Measurements from ENCODE around the gene GALK1. TPM values are rescaled to one million over a fixed set of nuclear protein-coding genes. Genes with fewer than 3 reads are reported as not detected.
A peak's percentile ranks its signal among the peaks of the same experiment; 100 is the strongest.

GALK1 gene
- total and polyA plus RNA-seq, 2 experiments from 2014 or later, result 63.7 to 161 TPM

GRCh38 chr17:75753514-75754377 is 11.2 kb downstream of the GALK1 start:
- Histone ChIP-seq H3K36me3 (replicated peaks; ENCODE audit: insufficient read depth, low read depth) (no peaks in the 10 kb centered on the region), H2AFZ (peak overlapping the region; percentile 91)
- DNase-seq (ENCODE audit: low spot score), result peak; percentile 87

GRCh38 chr17:75752802-75753513 is 12.0 kb downstream of the GALK1 start:
- H3K4me1 ChIP-seq (ENCODE audit: insufficient read depth), result peaks cover 14% of the 10 kb centered on the region
- peak overlapping the region; percentile 91 for H2AFZ ChIP-seq
- 82% methylated on average over 19 of the region's 19 CpGs for WGBS (ENCODE audit: low lambda C conversion rate, missing lambda C conversion rate)
- H4K20me1 ChIP-seq (ENCODE audit: insufficient read depth, poor library complexity, severe bottlenecking), result no peaks in the 10 kb centered on the region
- TF ChIP-seq EZH2 (IDR thresholded peaks at IDR 0.05; ENCODE audit: borderline replicate concordance) (no peak), CTCF (IDR thresholded peaks at IDR 0.05; ENCODE audit: poor library complexity) (no peak), EZH2phosphoT487 (IDR thresholded peaks at IDR 0.05; ENCODE audit: low read depth, severe bottlenecking, unreplicated experiment) (no peak)
- no peaks in the 10 kb centered on the region for H3K9me3 ChIP-seq (ENCODE audit: low read depth)
- H3K79me2 ChIP-seq, result no peaks in the 10 kb centered on the region
- H3K9me2 ChIP-seq (replicated peaks; ENCODE audit: insufficient read depth), result no peaks in the 10 kb centered on the region
- no peak overlapping the region for H3K27ac ChIP-seq
- H3K36me3 ChIP-seq (replicated peaks; ENCODE audit: insufficient read depth, low read depth), result no peaks in the 10 kb centered on the region
- no peaks in the 10 kb centered on the region for H3K27me3 ChIP-seq
- DNase-seq (ENCODE audit: low spot score), result no peak
- H3K4me2 ChIP-seq, result peak overlapping the region; percentile 84
- no peak overlapping the region for H3K4me3 ChIP-seq

More at GRCh38 chr17:75753514-75754377, 11.2 kb downstream of the GALK1 start:
- H3K4me1 ChIP-seq (ENCODE audit: insufficient read depth), result peaks cover 14% of the 10 kb centered on the region
- H3K4me2 ChIP-seq, result peak overlapping the region; percentile 84
- TF ChIP-seq CTCF (IDR thresholded peaks at IDR 0.05; ENCODE audit: poor library complexity) (peak; percentile 62), EZH2phosphoT487 (IDR thresholded peaks at IDR 0.05; ENCODE audit: low read depth, severe bottlenecking, unreplicated experiment) (no peak)
- no peaks in the 10 kb centered on the region for H3K79me2 ChIP-seq
- H4K20me1 ChIP-seq (ENCODE audit: insufficient read depth, poor library complexity, severe bottlenecking), result no peaks in the 10 kb centered on the region
- no peaks in the 10 kb centered on the region for H3K9me3 ChIP-seq (ENCODE audit: low read depth)
- WGBS (ENCODE audit: low lambda C conversion rate, missing lambda C conversion rate), result 28% methylated on average over 47 of the region's 76 CpGs
- no peaks in the 10 kb centered on the region for H3K27me3 ChIP-seq
- peak overlapping the region; percentile 40 for H3K27ac ChIP-seq
- H3K4me3 ChIP-seq, result no peak overlapping the region
- H3K9me2 ChIP-seq (replicated peaks; ENCODE audit: insufficient read depth), result no peaks in the 10 kb centered on the region

- Histone ChIP-seq H4K20me1 (ENCODE audit: insufficient read depth, poor library complexity, severe bottlenecking) (no peaks in the 10 kb centered on the region), H3K4me2 (no peak overlapping the region), H3K9me3 (ENCODE audit: low read depth) (no peaks in the 10 kb centered on the region), H3K4me3 (no peak overlapping the region), H3K4me1 (ENCODE audit: insufficient read depth) (peaks cover 14% of the 10 kb centered on the region), H2AFZ (no peak overlapping the region), H3K36me3 (replicated peaks; ENCODE audit: insufficient read depth, low read depth) (no peaks in the 10 kb centered on the region), H3K79me2 (no peaks in the 10 kb centered on the region), H3K27ac (no peak overlapping the region), H3K27me3 (no peaks in the 10 kb centered on the region), H3K9me2 (replicated peaks; ENCODE audit: insufficient read depth) (no peaks in the 10 kb centered on the region)
- WGBS (ENCODE audit: low lambda C conversion rate, missing lambda C conversion rate), result 92% methylated on average over 7 of the region's 10 CpGs
- no peak for DNase-seq (ENCODE audit: low spot score)
- no peak for TF ChIP-seq EZH2phosphoT487 (IDR thresholded peaks at IDR 0.05; ENCODE audit: low read depth, severe bottlenecking, unreplicated experiment)
These were observed 12.6 kb downstream of the GALK1 start for GRCh38 chr17:75752405-75752709.
